ENCODE results near the gene WNT7B.

DNA sequence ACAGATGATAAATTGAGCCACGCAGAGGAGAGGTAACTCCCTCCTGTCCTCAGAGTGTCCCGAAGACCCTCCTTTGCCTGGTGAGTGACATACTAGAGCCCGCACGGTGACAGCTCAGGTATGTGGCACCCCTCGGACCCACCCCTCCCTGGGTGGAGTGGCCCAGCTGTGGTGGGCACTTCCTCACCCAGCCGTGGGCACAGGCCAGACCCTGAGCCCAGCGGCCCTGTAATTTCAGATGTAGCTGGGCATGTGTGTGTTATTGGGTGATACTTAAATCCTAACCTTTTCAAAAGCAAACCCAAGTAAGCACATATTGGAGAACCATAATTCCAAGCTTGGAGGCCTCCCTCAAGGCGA lies 93.2 kb downstream of the WNT7B start:
- TF ChIP-seq, protein P1, sequence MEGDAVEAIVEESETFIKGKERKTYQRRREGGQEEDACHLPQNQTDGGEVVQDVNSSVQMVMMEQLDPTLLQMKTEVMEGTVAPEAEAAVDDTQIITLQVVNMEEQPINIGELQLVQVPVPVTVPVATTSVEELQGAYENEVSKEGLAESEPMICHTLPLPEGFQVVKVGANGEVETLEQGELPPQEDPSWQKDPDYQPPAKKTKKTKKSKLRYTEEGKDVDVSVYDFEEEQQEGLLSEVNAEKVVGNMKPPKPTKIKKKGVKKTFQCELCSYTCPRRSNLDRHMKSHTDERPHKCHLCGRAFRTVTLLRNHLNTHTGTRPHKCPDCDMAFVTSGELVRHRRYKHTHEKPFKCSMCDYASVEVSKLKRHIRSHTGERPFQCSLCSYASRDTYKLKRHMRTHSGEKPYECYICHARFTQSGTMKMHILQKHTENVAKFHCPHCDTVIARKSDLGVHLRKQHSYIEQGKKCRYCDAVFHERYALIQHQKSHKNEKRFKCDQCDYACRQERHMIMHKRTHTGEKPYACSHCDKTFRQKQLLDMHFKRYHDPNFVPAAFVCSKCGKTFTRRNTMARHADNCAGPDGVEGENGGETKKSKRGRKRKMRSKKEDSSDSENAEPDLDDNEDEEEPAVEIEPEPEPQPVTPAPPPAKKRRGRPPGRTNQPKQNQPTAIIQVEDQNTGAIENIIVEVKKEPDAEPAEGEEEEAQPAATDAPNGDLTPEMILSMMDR (IDR thresholded peaks at IDR 0.05), result no peak
- no peak for TF ChIP-seq EZH2 (IDR thresholded peaks at IDR 0.05)
- TF ChIP-seq EZH2phosphoT487 (IDR thresholded peaks at IDR 0.05), result no peak

All from neural progenitor cell (in vitro differentiated cells).